ENCODE measurements around the gene NELL1. TPM values are rescaled to one million over a fixed set of nuclear protein-coding genes. Genes with fewer than 3 reads are reported as not detected.

The NELL1 gene
- total RNA-seq, 1 experiment from 2014 or later = 0.22 TPM

GRCh38 chr11:20731676-20732215 is 62.4 kb downstream of the NELL1 start:
- H3K27me3 Mint-ChIP-seq (ENCODE audit: low read depth) = peaks cover 3% of the 10 kb centered on the region; the same call in 1 of the 2 replicates
- Histone ChIP-seq H2BK5ac (ENCODE audit: insufficient read length, low read length) (no peak overlapping the region), H4K5ac (ENCODE audit: insufficient read length, low read depth, low read length) (no peak overlapping the region), H3T11ph (ENCODE audit: low read length) (no peak overlapping the region), H3K79me1 (ENCODE audit: insufficient read depth, low read depth, low read length, poor library complexity, severe bottlenecking) (no peaks in the 10 kb centered on the region), H4K20me1 (ENCODE audit: control insufficient read depth, insufficient read depth, insufficient read length) (no peaks in the 10 kb centered on the region), H3K23me2 (ENCODE audit: insufficient read length, low read depth, low read length, poor library complexity, severe bottlenecking) (no peaks in the 10 kb centered on the region), H2BK12ac (ENCODE audit: insufficient read length, low read depth, low read length) (no peak overlapping the region), H3K56ac (ENCODE audit: insufficient read length, low read depth, low read length) (no peak overlapping the region), H2BK20ac (ENCODE audit: low read depth, low read length, poor library complexity, severe bottlenecking) (no peak overlapping the region), H3K4me2 (ENCODE audit: insufficient read depth, insufficient read length, low read length) (no peak overlapping the region), H3K9me3 (ENCODE audit: control insufficient read depth, low read depth, low read length) (no peaks in the 10 kb centered on the region), H4K91ac (ENCODE audit: insufficient read length, low read depth, low read length) (no peak overlapping the region), H2AK5ac (ENCODE audit: insufficient read length, low read length) (no peak overlapping the region), H4K8ac (replicated peaks; ENCODE audit: insufficient read length, low read depth, low read length) (no peak overlapping the region), H2BK15ac (ENCODE audit: low read depth, low read length) (no peak overlapping the region), H3K14ac (ENCODE audit: insufficient read depth, low read length) (no peak overlapping the region), H3K4ac (ENCODE audit: low read depth, low read length) (no peak overlapping the region), H3K9ac (ENCODE audit: extremely low read depth, insufficient read length, low read length) (no peak overlapping the region), H3K27ac (ENCODE audit: insufficient read length, low read depth, low read length) (no peak overlapping the region), H3K27me3 (ENCODE audit: insufficient read depth, low read length) (no peaks in the 10 kb centered on the region), H3K79me2 (ENCODE audit: insufficient read depth, low read length) (no peaks in the 10 kb centered on the region), H2BK120ac (ENCODE audit: low read depth, low read length, poor library complexity, severe bottlenecking) (no peak overlapping the region), H2AFZ (ENCODE audit: low read length) (no peak overlapping the region), H3K23ac (ENCODE audit: insufficient read length, low read depth, low read length) (no peak overlapping the region), H3K18ac (ENCODE audit: insufficient read length, low read depth, low read length) (no peak overlapping the region), H3K4me1 (ENCODE audit: insufficient read depth, low read length) (no peaks in the 10 kb centered on the region)
- no peaks in the 10 kb centered on the region for H3K4me1 Mint-ChIP-seq
- TF ChIP-seq, protein P1, sequence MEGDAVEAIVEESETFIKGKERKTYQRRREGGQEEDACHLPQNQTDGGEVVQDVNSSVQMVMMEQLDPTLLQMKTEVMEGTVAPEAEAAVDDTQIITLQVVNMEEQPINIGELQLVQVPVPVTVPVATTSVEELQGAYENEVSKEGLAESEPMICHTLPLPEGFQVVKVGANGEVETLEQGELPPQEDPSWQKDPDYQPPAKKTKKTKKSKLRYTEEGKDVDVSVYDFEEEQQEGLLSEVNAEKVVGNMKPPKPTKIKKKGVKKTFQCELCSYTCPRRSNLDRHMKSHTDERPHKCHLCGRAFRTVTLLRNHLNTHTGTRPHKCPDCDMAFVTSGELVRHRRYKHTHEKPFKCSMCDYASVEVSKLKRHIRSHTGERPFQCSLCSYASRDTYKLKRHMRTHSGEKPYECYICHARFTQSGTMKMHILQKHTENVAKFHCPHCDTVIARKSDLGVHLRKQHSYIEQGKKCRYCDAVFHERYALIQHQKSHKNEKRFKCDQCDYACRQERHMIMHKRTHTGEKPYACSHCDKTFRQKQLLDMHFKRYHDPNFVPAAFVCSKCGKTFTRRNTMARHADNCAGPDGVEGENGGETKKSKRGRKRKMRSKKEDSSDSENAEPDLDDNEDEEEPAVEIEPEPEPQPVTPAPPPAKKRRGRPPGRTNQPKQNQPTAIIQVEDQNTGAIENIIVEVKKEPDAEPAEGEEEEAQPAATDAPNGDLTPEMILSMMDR (conservative IDR thresholded peaks at IDR 0.05) = no peak
- DNase-seq = no peak
- WGBS (ENCODE audit: extremely low coverage, insufficient read length, low lambda C conversion rate) = no CpG with 5 or more reads among the region's 5 CpGs
- H3K4me3 Mint-ChIP-seq = no peak overlapping the region
- H3K36me3 Mint-ChIP-seq (ENCODE audit: insufficient read depth in 1 of 3, low read depth in 3 of 3) = no peaks in the 10 kb centered on the region
- no peak overlapping the region for H3K27ac Mint-ChIP-seq
- no peaks in the 10 kb centered on the region; a peak in 1 of 5 replicates for H3K9me3 Mint-ChIP-seq

Measured in H9 (cell line).